HepG2 (cell line): ENCODE data around the gene MPHOSPH8. TPM values are rescaled to one million over a fixed set of nuclear protein-coding genes. Genes with fewer than 3 reads are reported as not detected.

Experiments
- ATAC-seq: fragments of 200-7000 bp; cut with Tn5 transposase; 3 replicates; pipeline ENCODE4 v1.9.1; 2020; ENCODE audit warnings: mild to moderate bottlenecking, moderate library complexity
- BruUV-seq: library from RNA; stranded (reverse); fragments of 400-500 nt; replicated peaks from 2 replicates; lab custom pipeline; 2021; lab: Mats Ljungman, UMichigan
- CTCF ChIA-PET: fragments of 300-600 bp; formaldehyde crosslinking; extraction: SDS; loops from one replicate; lab custom pipeline; 2021; ENCODE audit warnings: low total read pairs, inconsistent platforms, low intra/inter-chr PET ratio; lab: Yijun Ruan, JAX
- POLR2A ChIA-PET: fragments of 350-600 bp; sonication (Branson Sonifier 250); formaldehyde crosslinking; loops from one replicate; lab custom pipeline; 2020; ENCODE audit warnings: antibody characterized with exemption, inconsistent platforms; lab: Yijun Ruan, JAX
- DNase-seq: peaks from one replicate; pipeline ENCODE4 v3.0.0-alpha.2; 2015; ENCODE audit warnings: low spot score
- FAIRE-seq: peaks from 3 replicates; lab custom pipeline; 2011; peaks lifted over from hg19 to GRCh38; lab: Jason Lieb, UNC
- H2AFZ ChIP-seq: one replicate; pipeline ENCODE4 v1.6.1; 2011; ENCODE audit warnings: low read length, inconsistent platforms
- H3K27ac ChIP-seq: fragments of 300-600 bp; 3 replicates; pipeline ENCODE4 v1.8.0; 2011; ENCODE audit warnings: mixed run types, mild to moderate bottlenecking, mixed read lengths, low read length, inconsistent platforms; ENCODE audit not compliant: insufficient read depth; ENCODE audit errors: extremely low read length
- H3K27me3 ChIP-seq, 2 experiments: fragments of 200-600 bp in 1 of 2; 2 replicates in 1 of 2; 3 replicates in 1 of 2; pipeline versions ENCODE4 v1.6.0 to v1.8.0; 2011; ENCODE audit warnings: low read length in 2 of 2, mild to moderate bottlenecking in 2 of 2, moderate library complexity in 2 of 2, inconsistent platforms in 1 of 2; ENCODE audit not compliant: insufficient read depth in 2 of 2, control insufficient read depth in 1 of 2
- H3K36me3 ChIP-seq, 2 experiments: fragments of 200-600 bp in 1 of 2; replicated peaks in 1 of 2; 2 replicates in 1 of 2; 3 replicates in 1 of 2; pipeline versions ENCODE4 v1.5.1 to v1.8.0; 2011; ENCODE audit warnings: low read length in 2 of 2, inconsistent platforms in 1 of 2; ENCODE audit not compliant: insufficient read depth in 2 of 2, control insufficient read depth in 1 of 2
- H3K4me1 ChIP-seq: 2 replicates; pipeline ENCODE4 v1.5.1; 2012; ENCODE audit warnings: low read length, inconsistent platforms; ENCODE audit not compliant: insufficient read depth
- H3K4me2 ChIP-seq: 2 replicates; pipeline ENCODE4 v1.6.0; 2011; ENCODE audit warnings: low read depth, low read length, inconsistent platforms
- H3K4me3 ChIP-seq, 3 experiments: fragments of 200-600 bp in 1 of 3; sonication (generic), shearing (Covaris generic) in 1 of 3; replicated peaks in 1 of 3; 2 replicates each; pipeline ENCODE4 v1.5.1; 2011 to 2016; ENCODE audit warnings: low read length in 3 of 3, inconsistent platforms in 2 of 3, low read depth in 2 of 3, mild to moderate bottlenecking in 2 of 3, control low read depth in 1 of 3, mixed read lengths in 1 of 3; ENCODE audit not compliant: insufficient read depth in 1 of 3
- H3K79me2 ChIP-seq: one replicate; pipeline ENCODE4 v1.6.1; 2011; ENCODE audit warnings: low read length, inconsistent platforms; ENCODE audit not compliant: insufficient read depth
- H3K9ac ChIP-seq: 2 replicates; pipeline ENCODE4 v1.6.0; 2011; ENCODE audit warnings: mild to moderate bottlenecking, low read depth, low read length, inconsistent platforms; ENCODE audit not compliant: insufficient read depth
- H3K9me3 ChIP-seq: 2 replicates; pipeline ENCODE4 v1.5.1; 2012; ENCODE audit warnings: mild to moderate bottlenecking, low read length
- H4K20me1 ChIP-seq: 2 replicates; pipeline ENCODE4 v1.6.0; 2011; ENCODE audit warnings: inconsistent platforms, mild to moderate bottlenecking, low read length, moderate library complexity; ENCODE audit not compliant: insufficient read depth
- EEA1 ChIP-seq: sonication (generic); formaldehyde crosslinking; IDR thresholded peaks from 2 replicates; pipeline ENCODE4 v1.5.1; 2020; ENCODE audit warnings: mild to moderate bottlenecking, missing genetic modification reagents, borderline replicate concordance
- FOXJ3 ChIP-seq: sonication (generic); formaldehyde crosslinking; IDR thresholded peaks from 2 replicates; pipeline ENCODE4 v1.4.0; 2020; ENCODE audit warnings: missing genetic modification reagents, mild to moderate bottlenecking, borderline replicate concordance
- GTF3A ChIP-seq: sonication (generic); formaldehyde crosslinking; conservative IDR thresholded peaks from 2 replicates; pipeline ENCODE4 v1.4.0; 2020; ENCODE audit warnings: mild to moderate bottlenecking, missing genetic modification reagents
- KLF13 ChIP-seq: sonication (generic); formaldehyde crosslinking; IDR thresholded peaks from 2 replicates; pipeline ENCODE4 v1.4.0; 2020; ENCODE audit warnings: mild to moderate bottlenecking, missing genetic modification reagents
- NKX3-1 ChIP-seq: sonication (generic); formaldehyde crosslinking; IDR thresholded peaks from 2 replicates; pipeline ENCODE4 v1.5.0; 2020; ENCODE audit warnings: missing genetic modification reagents
- RFX3 ChIP-seq: IDR thresholded peaks from 2 replicates; pipeline ENCODE4 v1.6.1; 2016; ENCODE audit warnings: missing biosample characterization, missing genetic modification reagents
- SATB2 ChIP-seq: sonication (generic); formaldehyde crosslinking; IDR thresholded peaks from 2 replicates; pipeline ENCODE4 v1.5.0; 2020; ENCODE audit warnings: missing genetic modification reagents
- SNAPC5 ChIP-seq: sonication (generic); formaldehyde crosslinking; IDR thresholded peaks from 2 replicates; pipeline ENCODE4 v1.8.1; 2023; ENCODE audit warnings: mild to moderate bottlenecking, missing genetic modification reagents, borderline replicate concordance
- TBL1XR1 ChIP-seq: fragments of 150-350 bp; IDR thresholded peaks from 2 replicates; pipeline ENCODE4 v1.6.1; 2014; ENCODE audit warnings: borderline replicate concordance, low read length; ENCODE audit not compliant: partially characterized antibody
- YY1 ChIP-seq: IDR thresholded peaks from 2 replicates; pipeline ENCODE4 v1.6.1; 2011; ENCODE audit warnings: low read length, low read depth, moderate library complexity, mild to moderate bottlenecking; ENCODE audit not compliant: insufficient read depth, insufficient replicate concordance
- ZNF101 ChIP-seq: sonication (generic); formaldehyde crosslinking; IDR thresholded peaks from 2 replicates; pipeline ENCODE4 v1.4.0; 2020; ENCODE audit warnings: mild to moderate bottlenecking, low read depth, missing genetic modification reagents, borderline replicate concordance
- ZNF605 ChIP-seq: sonication (generic); formaldehyde crosslinking; IDR thresholded peaks from 2 replicates; pipeline ENCODE4 v1.8.0; 2022; ENCODE audit warnings: mild to moderate bottlenecking, missing genetic modification reagents
- ZNF713 ChIP-seq: sonication (generic); formaldehyde crosslinking; IDR thresholded peaks from 2 replicates; pipeline ENCODE4 v1.4.0; 2020; ENCODE audit warnings: mild to moderate bottlenecking, missing genetic modification reagents
- WGBS: methylation state at CpG from one replicate; pipeline ENCODE4 v1.1.6; 2017; ENCODE audit warnings: low lambda C conversion rate; 5-methylcytosine and 5-hydroxymethylcytosine counted together
- in situ Hi-C: cut with HindIII; loops from 2 replicates; pipeline ENCODE4 v1.10.0; 2017; ENCODE audit warnings: low pct_unique_long_range_greater_than_20kb; ENCODE audit not compliant: extremely low pct_ligation_motif_present
- intact Hi-C: fragments of 100-400 bp; cut with micrococcal nuclease; formaldehyde crosslinking; loops from one replicate; pipeline ENCODE4 v1.10.0; 2022; ENCODE audit not compliant: unreplicated experiment
- polyA plus RNA-seq, 8 experiments: library from polyadenylated mRNA; depleted of rRNA in 3 of 8; stranded (reverse) in 7 of 8; unstranded in 1 of 8; fragments of >200 nt; fragmentation: Illumina TruSeq in 4 of 8; extraction: Trizol in 4 of 8; gene quantifications; 2 replicates each; pipeline versions ENCODE4 v1.2.1 to v1.2.3, GENCODE V29; 2011 to 2016; ENCODE audit warnings: low read depth in 4 of 8, missing spikeins in 1 of 8, mixed read lengths in 1 of 8; ENCODE audit not compliant: insufficient read depth in 1 of 8
- total RNA-seq, 5 experiments: library from RNA; depleted of rRNA; stranded (reverse); fragments of >200 nt; fragmentation: Illumina TruSeq; extraction: Trizol; gene quantifications; 2 replicates each; pipeline ENCODE4 v1.2.3, GENCODE V29; 2016; ENCODE audit warnings: low read depth in 1 of 5
- TF ChIP-seq, protein P1 (sequence below): sonication (generic); formaldehyde crosslinking; IDR thresholded peaks from 2 replicates; pipeline ENCODE4 v1.4.0; 2020; ENCODE audit warnings: missing genetic modification reagents
- TF ChIP-seq, protein P2 (sequence below): sonication (generic); formaldehyde crosslinking; IDR thresholded peaks from 2 replicates; pipeline ENCODE4 v1.5.1; 2020; ENCODE audit warnings: missing genetic modification reagents, mild to moderate bottlenecking, borderline replicate concordance

Gene MPHOSPH8
- total and polyA plus RNA-seq, 2 of the 13 experiments (the other 11 are each of a cell fraction or from before 2014, with no cell fraction given) = 17.3 to 20.9 TPM

GRCh38 chr13:19685034-19685433 lies 51.6 kb downstream of the MPHOSPH8 start:
- DNase-seq (peak; percentile 10), FAIRE-seq (no peak), ATAC-seq (peak; percentile 69)
- Histone ChIP-seq H3K4me1 (peaks cover 17% of the 10 kb centered on the region), H3K27ac (peak overlapping the region; percentile 7), H4K20me1 (no peaks in the 10 kb centered on the region), H3K9me3 (no peaks in the 10 kb centered on the region), H2AFZ (no peak overlapping the region), H3K36me3 (peaks cover 1 to 11% of the 10 kb centered on the region in 2 experiments; a peak in 3 of 5 replicates), H3K27me3 (no peaks in the 10 kb centered on the region), H3K4me3 (no peak overlapping the region), H3K4me2 (no peak overlapping the region), H3K9ac (no peak overlapping the region), H3K79me2 (no peaks in the 10 kb centered on the region)
- no peak for TF ChIP-seq KLF13 (CRISPR knock-in tag)
- TF ChIP-seq, protein P1, sequence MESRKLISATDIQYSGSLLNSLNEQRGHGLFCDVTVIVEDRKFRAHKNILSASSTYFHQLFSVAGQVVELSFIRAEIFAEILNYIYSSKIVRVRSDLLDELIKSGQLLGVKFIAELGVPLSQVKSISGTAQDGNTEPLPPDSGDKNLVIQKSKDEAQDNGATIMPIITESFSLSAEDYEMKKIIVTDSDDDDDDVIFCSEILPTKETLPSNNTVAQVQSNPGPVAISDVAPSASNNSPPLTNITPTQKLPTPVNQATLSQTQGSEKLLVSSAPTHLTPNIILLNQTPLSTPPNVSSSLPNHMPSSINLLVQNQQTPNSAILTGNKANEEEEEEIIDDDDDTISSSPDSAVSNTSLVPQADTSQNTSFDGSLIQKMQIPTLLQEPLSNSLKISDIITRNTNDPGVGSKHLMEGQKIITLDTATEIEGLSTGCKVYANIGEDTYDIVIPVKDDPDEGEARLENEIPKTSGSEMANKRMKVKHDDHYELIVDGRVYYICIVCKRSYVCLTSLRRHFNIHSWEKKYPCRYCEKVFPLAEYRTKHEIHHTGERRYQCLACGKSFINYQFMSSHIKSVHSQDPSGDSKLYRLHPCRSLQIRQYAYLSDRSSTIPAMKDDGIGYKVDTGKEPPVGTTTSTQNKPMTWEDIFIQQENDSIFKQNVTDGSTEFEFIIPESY = peak; percentile 38; the same call in 1 of the 2 replicates
- WGBS = 65% methylated on average over 5 of the region's 5 CpGs
- no TSS peak for BruUV-seq
- intact Hi-C loops = no loop called here
- CTCF ChIA-PET = no interaction called here
- POLR2A ChIA-PET = no interaction called here
- in situ Hi-C loops = no loop called here

- Histone ChIP-seq H2AFZ (no peak overlapping the region), H3K4me2 (no peak overlapping the region), H3K9me3 (no peaks in the 10 kb centered on the region), H4K20me1 (no peaks in the 10 kb centered on the region), H3K79me2 (no peaks in the 10 kb centered on the region), H3K4me3 (no peak overlapping the region), H3K9ac (no peak overlapping the region), H3K4me1 (peaks cover 17% of the 10 kb centered on the region), H3K27ac (peak overlapping the region; percentile 7), H3K36me3 (peaks cover 1 to 11% of the 10 kb centered on the region in 2 experiments; a peak in 3 of 5 replicates), H3K27me3 (no peaks in the 10 kb centered on the region)
- CTCF ChIA-PET = no interaction called here
- POLR2A ChIA-PET = no interaction called here
- intact Hi-C loops = no loop called here
- in situ Hi-C loops = no loop called here
- BruUV-seq = no TSS peak
- DNase-seq = no peak
- FAIRE-seq = no peak
- peak; percentile 46 for ATAC-seq
- TF ChIP-seq NKX3-1 (CRISPR knock-in tag) (no peak), ZNF101 (no peak), GTF3A (CRISPR knock-in tag) (no peak), ZNF605 (CRISPR knock-in tag) (no peak), ZNF713 (no peak), FOXJ3 (no peak), TBL1XR1 (no peak), SNAPC5 (CRISPR knock-in tag) (no peak), RFX3 (CRISPR knock-in tag) (no peak), EEA1 (CRISPR knock-in tag) (no peak), YY1 (no peak), SATB2 (CRISPR knock-in tag) (no peak)
- TF ChIP-seq, protein P2, sequence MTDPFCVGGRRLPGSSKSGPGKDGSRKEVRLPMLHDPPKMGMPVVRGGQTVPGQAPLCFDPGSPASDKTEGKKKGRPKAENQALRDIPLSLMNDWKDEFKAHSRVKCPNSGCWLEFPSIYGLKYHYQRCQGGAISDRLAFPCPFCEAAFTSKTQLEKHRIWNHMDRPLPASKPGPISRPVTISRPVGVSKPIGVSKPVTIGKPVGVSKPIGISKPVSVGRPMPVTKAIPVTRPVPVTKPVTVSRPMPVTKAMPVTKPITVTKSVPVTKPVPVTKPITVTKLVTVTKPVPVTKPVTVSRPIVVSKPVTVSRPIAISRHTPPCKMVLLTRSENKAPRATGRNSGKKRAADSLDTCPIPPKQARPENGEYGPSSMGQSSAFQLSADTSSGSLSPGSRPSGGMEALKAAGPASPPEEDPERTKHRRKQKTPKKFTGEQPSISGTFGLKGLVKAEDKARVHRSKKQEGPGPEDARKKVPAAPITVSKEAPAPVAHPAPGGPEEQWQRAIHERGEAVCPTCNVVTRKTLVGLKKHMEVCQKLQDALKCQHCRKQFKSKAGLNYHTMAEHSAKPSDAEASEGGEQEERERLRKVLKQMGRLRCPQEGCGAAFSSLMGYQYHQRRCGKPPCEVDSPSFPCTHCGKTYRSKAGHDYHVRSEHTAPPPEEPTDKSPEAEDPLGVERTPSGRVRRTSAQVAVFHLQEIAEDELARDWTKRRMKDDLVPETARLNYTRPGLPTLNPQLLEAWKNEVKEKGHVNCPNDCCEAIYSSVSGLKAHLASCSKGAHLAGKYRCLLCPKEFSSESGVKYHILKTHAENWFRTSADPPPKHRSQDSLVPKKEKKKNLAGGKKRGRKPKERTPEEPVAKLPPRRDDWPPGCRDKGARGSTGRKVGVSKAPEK (CRISPR knock-in tag) = no peak
These were observed 52.0 kb downstream of the MPHOSPH8 start for GRCh38 chr13:19685437-19685836.
